Measurements from ENCODE around the gene CTDSP1.

CTDSP1 gene

GRCh38 chr2:218400167-218400929 lies 680 bp downstream of the CTDSP1 start:
- DNase-seq (ENCODE audit: low spot score): peak; percentile 14

- no peak for DNase-seq (ENCODE audit: low spot score)
These were observed 1.5 kb downstream of the CTDSP1 start for GRCh38 chr2:218400930-218401881.

- DNase-seq (ENCODE audit: low spot score): no peak
These were observed 2.2 kb downstream of the CTDSP1 start for GRCh38 chr2:218401890-218402289.

GRCh38 chr2:218402491-218402901 lies 2.8 kb downstream of the CTDSP1 start:
- DNase-seq (ENCODE audit: low spot score): no peak

GRCh38 chr2:218402911-218403411 lies 3.3 kb downstream of the CTDSP1 start:
- no peak for DNase-seq (ENCODE audit: low spot score)

- DNase-seq (ENCODE audit: low spot score): no peak
These were observed 4.1 kb downstream of the CTDSP1 start for GRCh38 chr2:218403810-218404209.

- no peak for DNase-seq (ENCODE audit: low spot score)
These were observed 4.8 kb downstream of the CTDSP1 start for GRCh38 chr2:218404351-218405085.

GRCh38 chr2:218405086-218405745 lies 5.5 kb downstream of the CTDSP1 start:
- no peak for DNase-seq (ENCODE audit: low spot score)

- DNase-seq (ENCODE audit: low spot score): no peak
These were observed 6.1 kb downstream of the CTDSP1 start for GRCh38 chr2:218405746-218406208.

GRCh38 chr2:218406209-218406948 lies 6.7 kb downstream of the CTDSP1 start:
- DNase-seq (ENCODE audit: low spot score): peak; percentile 92

- DNase-seq (ENCODE audit: low spot score): peak; percentile 36
These were observed 7.4 kb downstream of the CTDSP1 start for GRCh38 chr2:218406949-218407618.

- DNase-seq (ENCODE audit: low spot score): no peak
These were observed 8.0 kb downstream of the CTDSP1 start for GRCh38 chr2:218407717-218408116.

GRCh38 chr2:218418321-218418716 lies 18.7 kb downstream of the CTDSP1 start:
- DNase-seq (ENCODE audit: low spot score): no peak

GRCh38 chr2:218418717-218419458 lies 19.2 kb downstream of the CTDSP1 start, which contains the start of gene VIL1:
Gene VIL1 (plus strand): TSS chr2:218419123. CDS start chr2:218423779, 4,656 bp downstream.
- no peak for DNase-seq (ENCODE audit: low spot score)

GRCh38 chr2:218419630-218420216 lies 20.1 kb downstream of the CTDSP1 start:
- no peak for DNase-seq (ENCODE audit: low spot score)

- no peak for DNase-seq (ENCODE audit: low spot score)
These were observed 21.4 kb downstream of the CTDSP1 start for GRCh38 chr2:218421027-218421426.

- no peak for DNase-seq (ENCODE audit: low spot score)
These were observed 22.9 kb downstream of the CTDSP1 start for GRCh38 chr2:218422403-218423086.

GRCh38 chr2:218423584-218423983 lies 23.9 kb downstream of the CTDSP1 start:
- no peak for DNase-seq (ENCODE audit: low spot score)
